H1 (cell line): Measurements from ENCODE around the gene ZFP36L2. TPM values are rescaled to one million over a fixed set of nuclear protein-coding genes. Genes with fewer than 3 reads are reported as not detected.

Experiments
- CTCF ChIA-PET: fragments of 300-600 bp; sonication (Branson Sonifier 250); formaldehyde crosslinking; loops from one replicate; lab custom pipeline; 2021; ENCODE audit not compliant: partially characterized antibody; lab: Charles Lee
- POLR2A ChIA-PET: fragments of 300-600 bp; sonication (Branson Sonifier 250); formaldehyde crosslinking; loops from one replicate; lab custom pipeline; 2021; ENCODE audit warnings: inconsistent platforms; ENCODE audit not compliant: partially characterized antibody; lab: Charles Lee
- DNase-seq, 2 experiments: peaks; one replicate each; pipeline versions ENCODE4 v3.0.0 to v3.0.0-alpha.2; 2010 to 2022; ENCODE audit warnings: low spot score in 2 of 2, low read depth in 1 of 2, mixed read lengths in 1 of 2
- FAIRE-seq: peaks from 2 replicates; lab custom pipeline; 2011; peaks lifted over from hg19 to GRCh38; lab: Jason Lieb, UNC
- H2AFZ ChIP-seq: 2 replicates; pipeline ENCODE4 v1.8.1; 2012; ENCODE audit warnings: low read length, inconsistent platforms
- H2AK5ac ChIP-seq: 2 replicates; pipeline ENCODE4 v1.6.1; 2013; ENCODE audit warnings: low read depth, low read length
- H2BK120ac ChIP-seq: replicated peaks from 2 replicates; pipeline ENCODE3; 2013; ENCODE audit warnings: low read depth, low read length, inconsistent platforms
- H2BK12ac ChIP-seq: 2 replicates; pipeline ENCODE4 v1.6.1; 2013; ENCODE audit warnings: low read depth, low read length
- H2BK15ac ChIP-seq: 2 replicates; pipeline ENCODE4 v1.6.1; 2013; ENCODE audit warnings: low read length
- H2BK20ac ChIP-seq: 2 replicates; pipeline ENCODE4 v1.6.1; 2013; ENCODE audit warnings: low read length
- H2BK5ac ChIP-seq: 2 replicates; pipeline ENCODE4 v1.6.1; 2013; ENCODE audit warnings: low read depth, low read length
- H3K14ac ChIP-seq: 2 replicates; pipeline ENCODE4 v1.6.1; 2013; ENCODE audit warnings: inconsistent platforms; ENCODE audit not compliant: insufficient read length
- H3K18ac ChIP-seq: 2 replicates; pipeline ENCODE4 v1.6.1; 2013; ENCODE audit warnings: low read length; ENCODE audit errors: extremely low read depth
- H3K23ac ChIP-seq: 2 replicates; pipeline ENCODE4 v1.6.1; 2013; ENCODE audit warnings: inconsistent platforms; ENCODE audit not compliant: insufficient read length
- H3K23me2 ChIP-seq: 2 replicates; pipeline ENCODE4 v1.6.1; 2013; ENCODE audit warnings: low read depth, low read length
- H3K27ac ChIP-seq: 2 replicates; pipeline ENCODE4 v1.6.1; 2011; ENCODE audit warnings: low read depth, low read length, inconsistent platforms
- H3K27me3 ChIP-seq, 4 experiments: replicated peaks in 1 of 4; 1 replicate in 1 of 4; 2 replicates in 3 of 4; pipeline versions ENCODE4 v1.6.1 to v1.8.1; 2011 to 2013; ENCODE audit warnings: low read length in 3 of 4, mild to moderate bottlenecking in 3 of 4, inconsistent platforms in 2 of 4, mixed read lengths in 2 of 4, moderate library complexity in 1 of 4; ENCODE audit not compliant: control insufficient read depth in 3 of 4, insufficient read depth in 3 of 4; ENCODE audit errors: extremely low read depth in 1 of 4
- H3K36me3 ChIP-seq, 4 experiments: 2 replicates each; pipeline versions ENCODE4 v1.6.1 to v1.8.1; 2011 to 2013; ENCODE audit warnings: mild to moderate bottlenecking in 4 of 4, low read length in 3 of 4, moderate library complexity in 2 of 4, control low read depth in 1 of 4, inconsistent platforms in 1 of 4; ENCODE audit not compliant: insufficient read depth in 4 of 4, control insufficient read depth in 2 of 4
- H3K4ac ChIP-seq: replicated peaks from 2 replicates; pipeline ENCODE3; 2013; ENCODE audit warnings: low read length, low read depth, mixed read lengths, inconsistent platforms; ENCODE audit not compliant: insufficient read length
- H3K4me1 ChIP-seq, 4 experiments: replicated peaks in 1 of 4; 1 replicate in 1 of 4; 2 replicates in 3 of 4; pipeline versions ENCODE4 v1.6.1 to v1.8.1; 2011 to 2013; ENCODE audit warnings: low read length in 3 of 4, inconsistent platforms in 2 of 4, mixed read lengths in 1 of 4; ENCODE audit not compliant: insufficient read depth in 4 of 4, control insufficient read depth in 3 of 4
- H3K4me2 ChIP-seq, 2 experiments: 2 replicates each; pipeline versions ENCODE4 v1.6.1 to v1.8.1; 2011 to 2013; ENCODE audit warnings: low read depth in 2 of 2, low read length in 2 of 2, control low read depth in 1 of 2, inconsistent platforms in 1 of 2, mild to moderate bottlenecking in 1 of 2; ENCODE audit not compliant: insufficient read depth in 1 of 2
- H3K4me3 ChIP-seq, 4 experiments: fragments of 200-600, 300-600 bp in 1 of 4; sonication (generic), shearing (Covaris generic), sonication (Bioruptor Twin) in 1 of 4; 2 replicates each; pipeline versions ENCODE4 v1.5.1 to v1.8.1; 2011 to 2016; ENCODE audit warnings: low read length in 4 of 4, low read depth in 3 of 4, control low read depth in 2 of 4, inconsistent platforms in 2 of 4, mild to moderate bottlenecking in 2 of 4, mixed read lengths in 1 of 4, moderate library complexity in 1 of 4; ENCODE audit not compliant: insufficient read depth in 2 of 4; ENCODE audit errors: extremely low read depth in 1 of 4
- H3K56ac ChIP-seq: replicated peaks from 2 replicates; pipeline ENCODE3; 2013; ENCODE audit warnings: low read depth, mild to moderate bottlenecking, mixed read lengths, low read length, inconsistent platforms; ENCODE audit not compliant: insufficient read length
- H3K79me1 ChIP-seq: 2 replicates; pipeline ENCODE4 v1.6.1; 2013; ENCODE audit warnings: low read depth, low read length, control low read depth
- H3K79me2 ChIP-seq, 2 experiments: 2 replicates each; pipeline versions ENCODE4 v1.6.1 to v1.8.1; 2012 to 2013; ENCODE audit warnings: low read length in 2 of 2, mild to moderate bottlenecking in 2 of 2, inconsistent platforms in 1 of 2; ENCODE audit not compliant: insufficient read depth in 2 of 2, control insufficient read depth in 1 of 2
- H3K9ac ChIP-seq, 4 experiments: replicated peaks in 1 of 4; 1 replicate in 1 of 4; 2 replicates in 3 of 4; pipeline versions ENCODE4 v1.6.1 to v1.8.1; 2011 to 2013; ENCODE audit warnings: low read depth in 3 of 4, low read length in 3 of 4, control low read depth in 2 of 4, mild to moderate bottlenecking in 2 of 4, moderate library complexity in 2 of 4, inconsistent platforms in 1 of 4; ENCODE audit errors: extremely low read depth in 1 of 4
- H3K9me3 ChIP-seq, 2 experiments: 2 replicates each; pipeline versions ENCODE4 v1.6.1 to v1.8.1; 2012 to 2013; ENCODE audit warnings: mild to moderate bottlenecking in 2 of 2, moderate library complexity in 2 of 2, control low read depth in 1 of 2, inconsistent platforms in 1 of 2, low read depth in 1 of 2, low read length in 1 of 2, mixed read lengths in 1 of 2; ENCODE audit not compliant: insufficient read depth in 2 of 2
- H4K20me1 ChIP-seq, 2 experiments: replicated peaks in 1 of 2; 2 replicates each; pipeline versions ENCODE3 to v1.8.1; 2011 to 2013; ENCODE audit warnings: inconsistent platforms in 2 of 2, low read length in 2 of 2, mild to moderate bottlenecking in 1 of 2; ENCODE audit not compliant: insufficient read depth in 2 of 2, control insufficient read depth in 1 of 2
- H4K5ac ChIP-seq: 2 replicates; pipeline ENCODE4 v1.6.1; 2013; ENCODE audit warnings: low read length, low read depth, mixed read lengths, inconsistent platforms; ENCODE audit not compliant: insufficient read length
- H4K8ac ChIP-seq: 2 replicates; pipeline ENCODE4 v1.8.0; 2013; ENCODE audit warnings: mild to moderate bottlenecking, moderate library complexity, low read length, inconsistent platforms; ENCODE audit not compliant: insufficient read depth; ENCODE audit errors: extremely low read depth
- H4K91ac ChIP-seq: replicated peaks from 2 replicates; pipeline ENCODE3; 2013; ENCODE audit warnings: low read length, mixed read lengths, inconsistent platforms; ENCODE audit not compliant: insufficient read length
- ATF2 ChIP-seq: IDR thresholded peaks from 2 replicates; pipeline ENCODE4 v1.6.1; 2012; ENCODE audit warnings: low read length, inconsistent platforms
- BCL11A ChIP-seq, 2 experiments: IDR thresholded peaks; one replicate each; pipeline ENCODE4 v1.6.1; 2011; ENCODE audit warnings: low read depth in 2 of 2, low read length in 2 of 2, mild to moderate bottlenecking in 2 of 2
- CEBPB ChIP-seq: IDR thresholded peaks from 2 replicates; pipeline ENCODE4 v1.6.1; 2012; ENCODE audit warnings: low read depth, low read length
- GTF2F1 ChIP-seq: IDR thresholded peaks from 2 replicates; pipeline ENCODE4 v1.6.1; 2012; ENCODE audit warnings: low read depth, low read length, improper control_type of control experiment, borderline replicate concordance
- POLR2AphosphoS5 ChIP-seq: IDR thresholded peaks from 2 replicates; pipeline ENCODE4 v1.6.1; 2011; ENCODE audit warnings: low read depth, low read length
- RFX5 ChIP-seq: IDR thresholded peaks from 2 replicates; pipeline ENCODE4 v1.6.1; 2011; ENCODE audit warnings: low read depth, low read length, improper control_type of control experiment, borderline replicate concordance
- SP4 ChIP-seq: IDR thresholded peaks from 2 replicates; pipeline ENCODE4 v1.6.1; 2012; ENCODE audit warnings: low read length, inconsistent platforms
- TBP ChIP-seq: IDR thresholded peaks from 2 replicates; pipeline ENCODE4 v1.6.1; 2011; ENCODE audit warnings: low read depth, low read length, improper control_type of control experiment
- TCF12 ChIP-seq: IDR thresholded peaks from 2 replicates; pipeline ENCODE4 v1.6.1; 2011; ENCODE audit warnings: low read depth, mild to moderate bottlenecking, low read length
- TEAD4 ChIP-seq: IDR thresholded peaks from 2 replicates; pipeline ENCODE4 v1.6.1; 2012; ENCODE audit warnings: low read depth, low read length, inconsistent platforms, mixed read lengths
- WGBS, 2 experiments: shearing (Covaris generic) in 1 of 2; methylation state at CpG; one replicate each; pipeline versions ENCODE4 v1.1.6 to v1.1.7; 2013 to 2015; ENCODE audit warnings: low lambda C conversion rate in 2 of 2, mixed read lengths in 2 of 2, inconsistent platforms in 1 of 2, low coverage in 1 of 2, missing lambda C conversion rate in 1 of 2; ENCODE audit not compliant: insufficient replicate concordance in 2 of 2, insufficient coverage in 1 of 2, insufficient read length in 1 of 2; ENCODE audit errors: extremely low coverage in 1 of 2, missing lambda C conversion rate in 1 of 2; 5-methylcytosine and 5-hydroxymethylcytosine counted together
- polyA plus RNA-seq, 7 experiments: library from polyadenylated mRNA; depleted of rRNA in 3 of 7; stranded (reverse) in 5 of 7; unstranded in 2 of 7; fragments of >200 nt in 5 of 7; fragments of 200-250 nt in 2 of 7; gene quantifications; 1 replicate in 5 of 7; 2 replicates in 1 of 7; 4 replicates in 1 of 7; pipeline versions ENCODE4 v1.2.1 to v1.2.3, GENCODE V29; 2011 to 2013; ENCODE audit warnings: missing spikeins in 2 of 7, mixed read lengths in 2 of 7
- total RNA-seq: library from RNA; stranded (reverse); fragmentation: NEBNext Ultra II Directional; extraction: Animal tissue kit (Norgen Biotek cat#: 25700); gene quantifications from 2 replicates; pipeline ENCODE4 v1.2.1, GENCODE V29; 2021
- TF ChIP-seq, protein P1 (sequence below): IDR thresholded peaks from 2 replicates; pipeline ENCODE4 v1.6.1; 2012; ENCODE audit warnings: inconsistent platforms

ZFP36L2 gene
- total and polyA plus RNA-seq, 2 of the 8 experiments (the other 6 are each of a cell fraction or from before 2014, with no cell fraction given): 13.4 to 102 TPM

DNA sequence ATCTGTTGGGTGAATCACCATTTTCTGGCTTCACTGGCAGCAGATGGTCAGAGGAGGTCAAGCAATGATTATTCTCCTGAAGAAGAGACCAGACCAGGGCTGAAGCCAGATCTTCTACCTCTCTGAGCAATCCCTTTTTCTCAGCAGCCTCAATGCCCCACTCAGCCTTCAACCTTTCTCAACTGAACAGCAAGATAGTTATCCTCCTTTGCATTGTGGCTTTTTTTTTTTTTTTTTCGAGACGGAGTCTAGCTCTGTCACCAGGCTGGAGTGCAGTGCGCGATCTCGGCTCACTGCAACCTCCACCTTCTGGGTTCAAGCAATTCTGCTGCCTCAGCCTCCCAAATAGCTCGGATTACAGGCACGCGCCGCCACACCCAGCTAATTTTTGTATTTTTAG is 50.5 kb downstream of the ZFP36L2 start:
- Histone ChIP-seq H3K9ac (no peak overlapping the region), H2BK12ac (no peak overlapping the region), H3K36me3 (no peaks in the 10 kb centered on the region), H3K56ac (no peak overlapping the region), H2BK20ac (no peak overlapping the region), H3K79me1 (no peaks in the 10 kb centered on the region), H2AFZ (no peak overlapping the region), H2BK15ac (0 out of 2 replicates have a peak overlapping the region, but pooled peaks have one; percentile 51), H4K91ac (no peak overlapping the region), H2AK5ac (no peak overlapping the region), H4K20me1 (no peaks in the 10 kb centered on the region), H3K4ac (no peak overlapping the region), H2BK5ac (no peak overlapping the region), H3K18ac (no peak overlapping the region), H3K23me2 (no peaks in the 10 kb centered on the region), H3K4me3 (no peak overlapping the region), H3K14ac (no peak overlapping the region), H3K27me3 (no peaks in the 10 kb centered on the region), H3K79me2 (no peaks in the 10 kb centered on the region), H4K8ac (no peak overlapping the region; the same call in 1 of the 2 replicates), H3K4me2 (no peak overlapping the region), H2BK120ac (no peak overlapping the region), H4K5ac (no peak overlapping the region), H3K27ac (no peak overlapping the region), H3K23ac (no peak overlapping the region), H3K9me3 (peaks cover 30 to 36% of the 10 kb centered on the region in 2 experiments), H3K4me1 (peaks cover 8 to 23% (median 19%) of the 10 kb centered on the region in 4 experiments)
- DNase-seq (no peak), FAIRE-seq (no peak)
- no peak for TF ChIP-seq CEBPB
- no peak for TF ChIP-seq TEAD4
- TF ChIP-seq SP4: no peak
- TF ChIP-seq TCF12: no peak
- no peak for TF ChIP-seq GTF2F1
- TF ChIP-seq BCL11A (IDR thresholded peaks at IDR 0.05; ENCODE audit: low read depth in 2 of 2, low read length in 2 of 2): no peak
- no peak for TF ChIP-seq RFX5
- TF ChIP-seq POLR2AphosphoS5: no peak
- no peak for TF ChIP-seq TBP
- TF ChIP-seq, protein P1, sequence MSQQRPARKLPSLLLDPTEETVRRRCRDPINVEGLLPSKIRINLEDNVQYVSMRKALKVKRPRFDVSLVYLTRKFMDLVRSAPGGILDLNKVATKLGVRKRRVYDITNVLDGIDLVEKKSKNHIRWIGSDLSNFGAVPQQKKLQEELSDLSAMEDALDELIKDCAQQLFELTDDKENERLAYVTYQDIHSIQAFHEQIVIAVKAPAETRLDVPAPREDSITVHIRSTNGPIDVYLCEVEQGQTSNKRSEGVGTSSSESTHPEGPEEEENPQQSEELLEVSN: no peak
- TF ChIP-seq ATF2: no peak
- ChIA-PET CTCF (interaction anchor here (1.2 to 5.6 kb wide), 5 partner anchors 9 to 150 kb away, joined by 3 to 43 read pairs (median 4); no protein-coding TSS in a partner anchor), POLR2A (no interaction called here)
- 95% methylated on average over 7 of the region's 9 CpGs; no CpG with 5 or more reads in 1 of the 2 experiments for WGBS, 2 experiments
